GM18502 (cell line): Measurements from ENCODE around the gene GNAQ.

Experiments
- ATAC-seq: cut with Tn5 transposase; IDR thresholded peaks from one replicate; pipeline ENCODE4 v1.9.1; 2021; ENCODE audit warnings: mild to moderate bottlenecking; ENCODE audit not compliant: unreplicated experiment, poor library complexity

The GNAQ gene

GRCh38 chr9:77832639-77833038 is 199.0 kb downstream of the GNAQ start:
- no peak for ATAC-seq

- no peak for ATAC-seq
Measured at GRCh38 chr9:77831781-77832180, 199.8 kb downstream of the GNAQ start.

- no peak for ATAC-seq
Measured at GRCh38 chr9:77830618-77831285, 200.9 kb downstream of the GNAQ start.

GRCh38 chr9:77829420-77829819 is 202.2 kb downstream of the GNAQ start:
- ATAC-seq, result no peak

GRCh38 chr9:77827104-77827784 is 204.4 kb downstream of the GNAQ start:
- ATAC-seq, result peak; percentile 81

- no peak for ATAC-seq
Measured at GRCh38 chr9:77826621-77827020, 205.0 kb downstream of the GNAQ start.

GRCh38 chr9:77826116-77826515 is 205.5 kb downstream of the GNAQ start:
- no peak for ATAC-seq

GRCh38 chr9:77825361-77825760 is 206.2 kb downstream of the GNAQ start:
- ATAC-seq, result no peak

- ATAC-seq, result no peak
Measured at GRCh38 chr9:77820293-77820954, 211.2 kb downstream of the GNAQ start.

- no peak for ATAC-seq
Measured at GRCh38 chr9:77819657-77820056, 212.0 kb downstream of the GNAQ start.

GRCh38 chr9:77817590-77818311 is 213.9 kb downstream of the GNAQ start:
- no peak for ATAC-seq

- ATAC-seq, result no peak
Measured at GRCh38 chr9:77816641-77817341, 214.8 kb downstream of the GNAQ start.

GRCh38 chr9:77815260-77815659 is 216.4 kb downstream of the GNAQ start:
- no peak for ATAC-seq

GRCh38 chr9:77811832-77812231 is 219.8 kb downstream of the GNAQ start:
- ATAC-seq, result no peak

GRCh38 chr9:77810637-77811119 is 220.9 kb downstream of the GNAQ start:
- no peak for ATAC-seq

GRCh38 chr9:77810047-77810446 is 221.6 kb downstream of the GNAQ start:
- no peak for ATAC-seq

- ATAC-seq, result no peak
Measured at GRCh38 chr9:77809552-77809951, 222.1 kb downstream of the GNAQ start.

GRCh38 chr9:77808751-77809081 is 222.9 kb downstream of the GNAQ start:
- ATAC-seq, result no peak

GRCh38 chr9:77807846-77808750 is 223.5 kb downstream of the GNAQ start:
- ATAC-seq, result no peak
